ENCODE measurements around the gene CD200R1L. TPM values are rescaled to one million over a fixed set of nuclear protein-coding genes. Genes with fewer than 3 reads are reported as not detected.

Gene CD200R1L
- total RNA-seq, 2 donors from 2014 or later: not detected

DNA sequence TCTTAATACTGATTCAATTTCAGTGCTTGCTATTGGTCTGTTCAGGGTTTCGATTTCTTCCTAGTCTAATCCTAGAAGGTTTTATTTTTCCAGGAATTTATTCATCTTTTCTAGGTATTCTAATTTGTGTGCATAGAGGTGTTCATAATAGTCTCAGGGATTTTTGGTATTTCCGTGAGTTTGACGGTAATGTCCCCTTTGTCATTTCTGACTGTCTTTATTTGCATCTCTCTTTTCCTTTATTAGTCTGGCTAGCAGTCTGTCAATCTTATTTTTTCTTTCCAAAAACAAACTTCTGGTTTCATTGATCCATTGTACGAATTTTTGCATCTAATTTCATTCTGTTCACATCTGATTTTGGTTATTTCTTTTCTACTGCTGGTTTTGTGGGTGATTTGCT lies 35.2 kb upstream of the CD200R1L start:
- Histone ChIP-seq H3K9me3 (no peaks in the 10 kb centered on the region), H3K27ac (no peak overlapping the region), H3K27me3 (no peaks in the 10 kb centered on the region), H3K36me3 (no peaks in the 10 kb centered on the region), H3K4me1 (no peaks in the 10 kb centered on the region), H3K4me3 (no peak overlapping the region)
- no peak for TF ChIP-seq CTCF (IDR thresholded peaks at IDR 0.05)
- DNase-seq (ENCODE audit: low spot score): no peak

DNA sequence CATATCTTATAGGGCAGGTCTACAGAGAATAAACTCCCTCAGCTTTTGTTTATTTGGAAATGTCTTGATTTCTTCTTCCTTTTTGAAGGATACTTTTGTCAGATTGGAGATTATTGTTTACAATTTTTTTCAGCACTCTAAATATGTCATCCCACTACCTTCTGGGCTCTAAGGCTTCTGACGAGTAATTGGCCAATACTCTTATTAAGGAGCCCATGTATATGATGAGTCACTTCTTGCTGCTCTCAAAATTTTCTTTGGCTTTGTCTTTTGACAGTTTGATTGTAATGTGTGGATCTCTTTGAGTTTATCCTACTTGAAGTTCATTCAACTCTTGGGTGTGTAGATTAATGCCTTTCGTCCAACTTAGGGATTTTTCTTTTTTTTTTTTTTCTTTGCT lies 28.9 kb upstream of the CD200R1L start:
- Histone ChIP-seq H3K27ac (no peak overlapping the region), H3K9me3 (peaks cover 0 to 7% of the 10 kb centered on the region in 2 donors), H3K4me1 (no peaks in the 10 kb centered on the region), H3K27me3 (no peaks in the 10 kb centered on the region), H3K4me3 (no peak overlapping the region), H3K36me3 (no peaks in the 10 kb centered on the region)
- DNase-seq (ENCODE audit: low spot score): no peak
- TF ChIP-seq CTCF (IDR thresholded peaks at IDR 0.05): no peak

DNA sequence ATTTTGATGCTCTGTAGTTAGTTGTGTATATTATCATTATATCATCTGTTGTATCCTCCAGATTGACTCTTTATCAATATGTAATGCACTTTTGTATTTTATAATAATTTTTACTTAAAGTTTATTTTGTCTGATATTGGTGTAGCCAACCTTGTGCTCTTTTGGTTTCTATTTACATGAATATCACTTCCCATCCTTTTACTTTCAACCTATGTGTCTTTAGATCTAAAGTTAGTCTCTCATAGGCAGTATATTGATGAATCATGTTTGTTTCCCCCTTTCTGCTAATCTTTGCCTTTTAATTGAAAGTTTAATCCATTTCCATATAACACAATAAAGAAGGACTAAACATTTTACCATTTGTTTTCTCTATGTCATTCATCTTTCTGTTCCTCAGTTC lies 28.1 kb upstream of the CD200R1L start:
- no peak for TF ChIP-seq CTCF (IDR thresholded peaks at IDR 0.05)
- no peaks in the 10 kb centered on the region for H3K27me3 ChIP-seq
- no peak overlapping the region for H3K27ac ChIP-seq
- H3K9me3 ChIP-seq: peaks cover 0 to 15% of the 10 kb centered on the region in 2 donors
- H3K36me3 ChIP-seq: no peaks in the 10 kb centered on the region
- H3K4me1 ChIP-seq: no peaks in the 10 kb centered on the region
- H3K4me3 ChIP-seq: no peak overlapping the region
- DNase-seq (ENCODE audit: low spot score): no peak

DNA sequence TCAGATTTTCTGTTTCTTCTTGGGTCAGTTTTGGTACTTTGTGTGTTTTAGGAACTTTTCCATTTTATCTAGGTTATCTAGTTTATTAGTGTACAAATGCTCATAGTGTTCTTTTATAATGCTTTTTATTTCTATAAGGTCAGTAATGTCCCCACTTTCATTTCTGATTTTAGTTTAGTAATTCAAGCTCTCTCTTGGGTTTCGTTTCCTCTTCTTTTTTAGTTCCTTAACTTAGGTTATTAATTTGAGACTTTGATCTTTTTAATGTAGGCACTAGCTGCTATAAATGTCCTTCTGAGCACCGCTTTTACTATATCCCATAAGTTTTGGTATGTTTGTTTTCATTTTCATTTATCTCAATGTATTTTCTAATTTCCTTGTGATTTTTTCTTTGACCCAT lies 27.0 kb upstream of the CD200R1L start:
- Histone ChIP-seq H3K4me1 (no peaks in the 10 kb centered on the region), H3K4me3 (no peak overlapping the region), H3K27ac (no peak overlapping the region), H3K9me3 (peaks cover 0 to 19% of the 10 kb centered on the region in 2 donors), H3K36me3 (no peaks in the 10 kb centered on the region), H3K27me3 (no peaks in the 10 kb centered on the region)
- no peak for TF ChIP-seq CTCF (IDR thresholded peaks at IDR 0.05)
- no peak for DNase-seq (ENCODE audit: low spot score)

DNA sequence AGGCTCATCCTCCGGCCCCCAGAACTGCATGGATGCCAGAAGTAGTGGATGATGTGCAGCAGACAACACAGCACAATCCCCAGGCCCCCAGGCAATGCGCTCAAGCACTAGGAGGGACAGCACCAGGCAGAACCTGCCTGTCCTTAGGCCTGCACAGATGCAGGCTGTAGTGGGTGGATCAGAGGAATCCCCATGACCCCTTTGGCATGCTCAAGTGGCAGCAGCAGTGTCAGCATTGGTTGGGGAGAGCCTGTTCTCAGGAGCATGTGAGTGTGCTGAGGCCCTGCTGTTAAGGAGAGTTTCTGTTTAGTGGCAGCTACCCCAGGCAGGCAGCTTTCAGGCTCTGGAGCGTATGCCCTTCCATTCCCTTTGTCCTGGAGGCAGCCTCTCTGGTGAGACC lies 25.1 kb upstream of the CD200R1L start:
- no peak for TF ChIP-seq CTCF (IDR thresholded peaks at IDR 0.05)
- Histone ChIP-seq H3K9me3 (peaks cover 0 to 19% of the 10 kb centered on the region in 2 donors), H3K4me3 (no peak overlapping the region), H3K27me3 (no peaks in the 10 kb centered on the region), H3K4me1 (no peaks in the 10 kb centered on the region), H3K27ac (no peak overlapping the region), H3K36me3 (no peaks in the 10 kb centered on the region)
- no peak for DNase-seq (ENCODE audit: low spot score)

DNA sequence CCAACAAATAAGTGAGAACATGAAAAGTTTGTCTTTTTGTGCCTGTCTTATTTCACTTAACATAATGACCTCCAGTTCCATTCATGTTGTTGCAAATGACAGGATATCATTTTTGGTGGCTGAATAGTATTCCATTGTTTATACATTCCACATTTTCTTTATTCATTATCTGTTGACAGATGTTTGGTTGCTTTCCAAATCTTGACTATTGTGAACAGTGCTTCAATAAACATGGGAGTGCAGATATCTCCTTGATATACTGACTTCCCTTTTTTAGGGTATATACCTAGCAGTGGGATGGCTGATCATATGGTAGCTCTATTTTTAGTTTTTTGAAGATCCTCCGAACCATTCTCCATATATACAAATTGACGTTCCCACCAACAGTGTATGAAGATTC lies 19.1 kb upstream of the CD200R1L start:
- TF ChIP-seq CTCF (IDR thresholded peaks at IDR 0.05): no peak
- Histone ChIP-seq H3K4me1 (no peaks in the 10 kb centered on the region), H3K4me3 (no peak overlapping the region), H3K36me3 (no peaks in the 10 kb centered on the region), H3K9me3 (peaks cover 0 to 14% of the 10 kb centered on the region in 2 donors), H3K27me3 (no peaks in the 10 kb centered on the region), H3K27ac (no peak overlapping the region)
- DNase-seq (ENCODE audit: low spot score): no peak

Measured in right atrium auricular region (tissue), 2 donors.